Heart left ventricle (tissue), 16 donors: ENCODE data around the gene CNDP2. TPM values are rescaled to one million over a fixed set of nuclear protein-coding genes. Genes with fewer than 3 reads are reported as not detected.

Source experiments
- ATAC-seq, 4 donors: fragments of 200-7000 bp; cut with Tn5 transposase; one replicate each; pipeline ENCODE4 v1.9.1; 2020 to 2022; ENCODE audit warnings: moderate library complexity in 4 of 4, mild to moderate bottlenecking in 3 of 4, moderate number of reproducible peaks in 1 of 4
- DNase-seq, 5 donors: peaks; one replicate each; pipeline ENCODE4 v3.0.0-alpha.2; 2020
- H3K27ac ChIP-seq, 12 donors: fragments of 200-600 bp; sonication (generic) in 4 of 12; one replicate each; pipeline versions ENCODE4 v1.5.0 to v1.8.0; 2016 to 2022; ENCODE audit warnings: mild to moderate bottlenecking in 2 of 12
- H3K27me3 ChIP-seq, 9 donors: fragments of 200-600 bp; sonication (generic) in 2 of 9; one replicate each; pipeline versions ENCODE4 v1.5.1 to v1.8.0; 2016 to 2022; ENCODE audit warnings: mild to moderate bottlenecking in 3 of 9
- H3K36me3 ChIP-seq, 9 donors: fragments of 200-600 bp; sonication (generic) in 2 of 9; one replicate each; pipeline versions ENCODE4 v1.5.0 to v1.8.0; 2018 to 2022; ENCODE audit warnings: mild to moderate bottlenecking in 2 of 9
- H3K4me1 ChIP-seq, 12 donors: fragments of 200-600 bp; sonication (generic) in 4 of 12; one replicate each; pipeline versions ENCODE4 v1.5.0 to v1.8.0; 2016 to 2022; ENCODE audit warnings: mild to moderate bottlenecking in 3 of 12
- H3K4me3 ChIP-seq, 12 donors: fragments of 200-600 bp; sonication (generic) in 4 of 12; one replicate each; pipeline versions ENCODE4 v1.5.0 to v1.8.0; 2017 to 2022; ENCODE audit warnings: mild to moderate bottlenecking in 9 of 12, moderate library complexity in 4 of 12
- H3K9me3 ChIP-seq, 12 donors: fragments of 200-600 bp; sonication (generic) in 4 of 12; one replicate each; pipeline versions ENCODE4 v1.5.0 to v1.8.0; 2016 to 2022; ENCODE audit warnings: mild to moderate bottlenecking in 1 of 12
- POLR2A ChIP-seq, 2 donors: fragments of 450-650 bp; IDR thresholded peaks; one replicate each; pipeline ENCODE4 v1.6.1; 2017; ENCODE audit warnings: antibody characterized with exemption in 2 of 2, mild to moderate bottlenecking in 2 of 2, moderate library complexity in 2 of 2
- WGBS, 4 donors: extraction: QIAGEN DNeasy Blood & Tissue Kit in 2 of 4; methylation state at CpG; one replicate each; pipeline versions ENCODE4 v1.1.5 to v1.1.7; 2013 to 2018; 5-methylcytosine and 5-hydroxymethylcytosine counted together
- intact Hi-C, 10 donors: fragments of 100-400 bp; cut with DNase I; formaldehyde crosslinking; loops; one replicate each; pipeline versions ENCODE4 v1.11.1 to v1.14.2; 2022
- polyA plus RNA-seq, 2 donors: library from polyadenylated mRNA; stranded (reverse); fragments of 200-250 nt; gene quantifications; one replicate each; pipeline ENCODE4 v1.2.3, GENCODE V29; 2013
- total RNA-seq, 9 donors: library from RNA; depleted of rRNA in 2 of 9; stranded (reverse); fragments of >200 nt in 2 of 9; fragmentation: NEBNext Ultra II Directional in 3 of 9; extraction: Animal tissue kit (Norgen Biotek cat#: 25700) in 3 of 9; gene quantifications; one replicate each; pipeline versions ENCODE4 v1.1.0 to v1.2.4, GENCODE V29; 2016 to 2023
- TF ChIP-seq, protein P1 (sequence below), 12 donors: fragments of 200-600 bp; sonication (generic) in 4 of 12; IDR thresholded peaks; one replicate each; pipeline versions ENCODE4 v1.5.0 to v1.8.0; 2018 to 2022; ENCODE audit warnings: antibody characterized with exemption in 12 of 12, mild to moderate bottlenecking in 5 of 12
- donor health status: ischemic (EF 13 %, LVEDD 7.1; RV severe dilation, severe dysfunction).
- donor health status: healthy with polysubstance abuse.
- donor health status: DM: no; HTN: yes; CAD: no.
- donor health status: DM: no; HTN: no; CAD: no.
- donor health status: ischemic (EF 25% LVEDD 6.9; RV normal size, moderate dysfunction).
- donor health status: ischemic (EF 25% LVEDD 5.7; RV mildly dilated, moderate dysfunction).
- donor health status: healthy.
- donor health status: DM: yes; HTN: yes; CAD: no.
- donor health status: ischemic (EF 35%, LVEDD 5.7; RV mildly dilated, moderate dysfunction).
- donor health status: nonischemic (EF 11% LVEDD 7.7; RV severe dilation, severe dysfunction).
- donor health status: DM: yes; HTN: yes; CAD: no.
- donor health status: PGD.
- donor health status: ischemic (EF 29% LVEDD 5.4; RV normal size, mild dysfunction).
- donor health status: nonischemic (EF 23%, LVEDD 6.1; RV moderate dilation, normal function).

Gene CNDP2
- total and polyA plus RNA-seq, 11 donors: 38.3 to 162 (median 76.3) TPM

DNA sequence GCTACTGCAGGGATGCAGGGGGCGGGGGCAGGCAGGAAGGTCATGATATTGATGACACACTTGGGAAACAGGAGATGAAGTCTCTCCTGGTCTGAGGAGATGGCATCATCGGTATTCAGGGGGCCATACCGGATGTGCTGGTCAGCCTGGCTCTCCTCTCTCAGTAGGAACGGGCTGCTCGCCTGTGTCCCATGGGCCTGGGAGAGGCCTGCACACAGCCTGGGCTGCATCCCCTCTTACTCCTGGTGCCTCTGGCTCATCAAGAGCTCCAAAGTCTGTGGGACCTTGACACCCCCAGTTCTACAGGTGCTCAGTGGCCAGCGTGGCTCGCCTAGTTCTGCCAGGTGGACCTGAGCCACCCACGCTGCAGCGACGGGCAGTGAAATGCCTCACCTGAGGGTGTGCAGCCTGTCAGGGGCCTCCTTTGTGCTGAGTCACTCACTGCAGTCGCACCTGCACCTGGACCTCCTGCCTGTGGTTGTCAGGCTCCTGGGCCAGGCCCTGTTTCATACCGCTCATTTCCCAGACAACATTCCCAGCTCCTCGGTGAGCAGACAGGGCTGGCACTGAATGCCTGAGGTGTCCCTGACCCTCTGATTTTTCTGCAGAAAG is 19.6 kb downstream of the CNDP2 start:
- 91 to 97% (median 94%) methylated on average over 8 to 13 of the region's 13 CpGs for WGBS, 4 donors
- DNase-seq: no peak
- Histone ChIP-seq H3K36me3 (peaks cover 3 to 100% (median 94%) of the 10 kb centered on the region in 9 donors), H3K4me3 (no peak overlapping the region), H3K4me1 (peaks cover 0 to 3% (median 0%) of the 10 kb centered on the region in 12 donors), H3K27me3 (no peaks in the 10 kb centered on the region), H3K9me3 (no peaks in the 10 kb centered on the region), H3K27ac (no peak overlapping the region)
- no peak for TF ChIP-seq POLR2A (IDR thresholded peaks at IDR 0.05)
- TF ChIP-seq, protein P1, sequence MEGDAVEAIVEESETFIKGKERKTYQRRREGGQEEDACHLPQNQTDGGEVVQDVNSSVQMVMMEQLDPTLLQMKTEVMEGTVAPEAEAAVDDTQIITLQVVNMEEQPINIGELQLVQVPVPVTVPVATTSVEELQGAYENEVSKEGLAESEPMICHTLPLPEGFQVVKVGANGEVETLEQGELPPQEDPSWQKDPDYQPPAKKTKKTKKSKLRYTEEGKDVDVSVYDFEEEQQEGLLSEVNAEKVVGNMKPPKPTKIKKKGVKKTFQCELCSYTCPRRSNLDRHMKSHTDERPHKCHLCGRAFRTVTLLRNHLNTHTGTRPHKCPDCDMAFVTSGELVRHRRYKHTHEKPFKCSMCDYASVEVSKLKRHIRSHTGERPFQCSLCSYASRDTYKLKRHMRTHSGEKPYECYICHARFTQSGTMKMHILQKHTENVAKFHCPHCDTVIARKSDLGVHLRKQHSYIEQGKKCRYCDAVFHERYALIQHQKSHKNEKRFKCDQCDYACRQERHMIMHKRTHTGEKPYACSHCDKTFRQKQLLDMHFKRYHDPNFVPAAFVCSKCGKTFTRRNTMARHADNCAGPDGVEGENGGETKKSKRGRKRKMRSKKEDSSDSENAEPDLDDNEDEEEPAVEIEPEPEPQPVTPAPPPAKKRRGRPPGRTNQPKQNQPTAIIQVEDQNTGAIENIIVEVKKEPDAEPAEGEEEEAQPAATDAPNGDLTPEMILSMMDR (IDR thresholded peaks at IDR 0.05): no peak
- no peak for ATAC-seq
- intact Hi-C loops: no loop called here

DNA sequence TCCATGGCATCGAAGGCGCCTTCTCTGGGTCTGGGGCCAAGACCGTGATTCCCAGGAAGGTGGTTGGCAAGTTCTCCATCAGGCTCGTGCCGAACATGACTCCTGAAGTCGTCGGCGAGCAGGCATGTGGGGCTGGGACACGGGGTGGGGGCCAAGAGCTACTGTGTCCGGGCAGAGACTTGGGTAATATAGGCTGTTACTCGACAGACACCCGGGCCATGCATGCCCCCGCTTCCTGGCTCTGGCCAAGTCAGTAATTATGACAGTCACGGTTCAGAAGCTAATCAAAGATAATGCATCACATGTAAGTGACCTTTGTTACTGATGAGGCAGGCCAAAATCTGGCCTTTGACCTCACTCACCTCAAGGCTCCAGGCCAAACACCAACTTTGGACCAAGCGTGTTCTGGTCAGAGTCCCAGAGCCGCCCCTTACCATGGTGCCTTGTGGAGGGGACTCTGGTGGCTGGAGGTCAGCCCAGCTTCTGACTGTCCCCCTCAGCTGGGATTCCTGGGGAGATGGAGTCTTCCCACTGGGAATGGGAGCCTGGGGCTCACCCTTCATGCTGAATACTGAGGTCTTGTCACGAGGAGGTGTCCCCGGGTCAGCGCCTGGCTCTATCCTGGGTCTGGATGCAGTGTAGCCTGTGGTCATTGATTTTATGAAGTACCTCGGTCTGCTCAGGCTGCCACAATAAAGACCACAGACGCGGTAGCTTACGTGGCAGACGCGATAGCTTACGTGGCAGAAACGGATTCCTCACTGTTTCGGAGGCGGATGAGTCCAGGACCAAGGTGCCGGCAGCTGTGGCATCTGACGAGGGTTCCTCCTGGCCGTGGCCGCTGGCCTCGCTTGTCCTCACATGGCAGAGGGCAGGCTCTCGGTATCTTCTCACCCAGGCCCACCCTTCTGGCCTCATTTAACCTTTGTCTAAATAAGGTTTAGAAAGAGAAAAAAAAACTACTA is 20.4 kb downstream of the CNDP2 start:
- H3K4me3 ChIP-seq: no peak overlapping the region
- ATAC-seq (no peak), DNase-seq (no peak)
- H3K36me3 ChIP-seq: peaks cover 3 to 100% (median 91%) of the 10 kb centered on the region in 9 donors
- no peaks in the 10 kb centered on the region for H3K9me3 ChIP-seq
- peaks cover 0 to 3% (median 0%) of the 10 kb centered on the region in 12 donors for H3K4me1 ChIP-seq
- no peak overlapping the region for H3K27ac ChIP-seq
- TF ChIP-seq, protein P1 (IDR thresholded peaks at IDR 0.05): no peak
- TF ChIP-seq POLR2A (IDR thresholded peaks at IDR 0.05): no peak
- intact Hi-C loops: no loop called here
- no peaks in the 10 kb centered on the region for H3K27me3 ChIP-seq
- WGBS, 4 donors: 93 to 96% (median 95%) methylated on average over 29 to 35 of the region's 35 CpGs

DNA sequence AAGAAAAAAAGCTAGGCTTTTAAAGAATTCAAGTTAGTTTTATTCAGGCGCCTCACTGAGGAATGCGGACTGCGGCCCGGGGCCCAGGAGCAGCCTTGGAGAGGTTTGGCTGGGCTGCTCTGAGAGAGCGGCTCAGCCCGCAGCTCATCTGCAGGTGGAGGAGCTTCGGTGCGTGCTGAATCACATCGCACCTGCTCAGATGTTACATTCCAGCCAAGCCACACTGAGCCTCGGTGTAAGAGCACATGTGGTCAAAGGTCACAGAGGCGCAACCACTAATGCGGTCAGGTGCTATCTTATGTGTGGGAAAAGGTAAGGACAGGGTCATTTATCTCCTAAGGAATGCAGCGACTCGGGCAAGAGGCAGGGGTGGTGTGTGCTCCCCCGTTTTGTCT is 21.1 kb downstream of the CNDP2 start:
- Histone ChIP-seq H3K4me1 (no peaks in the 10 kb centered on the region), H3K27me3 (no peaks in the 10 kb centered on the region), H3K4me3 (no peak overlapping the region), H3K9me3 (no peaks in the 10 kb centered on the region), H3K36me3 (peaks cover 3 to 95% (median 84%) of the 10 kb centered on the region in 9 donors), H3K27ac (no peak overlapping the region)
- DNase-seq (no peak), ATAC-seq (no peak)
- WGBS, 4 donors: 90 to 96% (median 91%) methylated on average over 15 of the region's 15 CpGs
- intact Hi-C loops: no loop called here
- TF ChIP-seq POLR2A (IDR thresholded peaks at IDR 0.05): no peak
- TF ChIP-seq, protein P1 (IDR thresholded peaks at IDR 0.05): no peak
